AG09309 (cell line): ENCODE data around the gene LAD1.

Experiments used
- DNase-seq: peaks from one replicate; pipeline ENCODE4 v3.0.0-alpha.2; 2010; ENCODE audit warnings: low read depth
- H3K4me3 ChIP-seq: 2 replicates; pipeline ENCODE4 v1.5.1; 2011; ENCODE audit warnings: mild to moderate bottlenecking, low read depth, low read length, moderate library complexity; ENCODE audit not compliant: control insufficient read depth
- CTCF ChIP-seq: IDR thresholded peaks from 2 replicates; pipeline ENCODE4 v1.5.1; 2011; ENCODE audit warnings: mild to moderate bottlenecking, low read depth, low read length, inconsistent platforms; ENCODE audit not compliant: insufficient read depth, control insufficient read depth; ENCODE audit errors: missing control alignments

The LAD1 gene

GRCh38 chr1:201364808-201365105, 34.4 kb downstream of the LAD1 start:
- no peak for DNase-seq
- no peak for TF ChIP-seq CTCF
- no peak overlapping the region for H3K4me3 ChIP-seq

GRCh38 chr1:201363467-201363866, 35.7 kb downstream of the LAD1 start:
- DNase-seq = no peak
- no peak overlapping the region for H3K4me3 ChIP-seq
- no peak for TF ChIP-seq CTCF

- no peak for TF ChIP-seq CTCF
- DNase-seq = no peak
- H3K4me3 ChIP-seq = no peak overlapping the region
These were observed 36.2 kb downstream of the LAD1 start for GRCh38 chr1:201362906-201363305.

GRCh38 chr1:201361652-201362504, 37.2 kb downstream of the LAD1 start:
- H3K4me3 ChIP-seq = no peak overlapping the region
- DNase-seq = no peak
- TF ChIP-seq CTCF = peak; percentile 88

GRCh38 chr1:201360901-201361651, 38.0 kb downstream of the LAD1 start:
- TF ChIP-seq CTCF = no peak
- H3K4me3 ChIP-seq = no peak overlapping the region
- DNase-seq = no peak

GRCh38 chr1:201360486-201360885, 38.6 kb downstream of the LAD1 start:
- TF ChIP-seq CTCF = no peak
- DNase-seq = no peak
- no peak overlapping the region for H3K4me3 ChIP-seq
